SK-MEL-5 (cell line): ENCODE results near the gene SOWAHB. TPM values are rescaled to one million over a fixed set of nuclear protein-coding genes. Genes with fewer than 3 reads are reported as not detected.
A peak's percentile ranks its signal among the peaks of the same experiment; 100 is the strongest.
"Not testable (repeated sequence)": the region's sequence is repeated elsewhere in the genome, so short reads cannot be mapped to it uniquely, and the experiment has no call there.

Experiments
- DNase-seq: peaks from one replicate; pipeline ENCODE4 v3.0.0-alpha.2; 2016; ENCODE audit warnings: low read depth, low spot score
- in situ Hi-C: cut with HindIII; loops from 2 replicates; pipeline ENCODE4 v1.10.0; 2016; ENCODE audit warnings: low sequenced_read_pairs, high pct_unique_total_duplicates, low pct_unique_long_range_greater_than_20kb
- total RNA-seq: library from RNA; depleted of rRNA; stranded (reverse); fragments of >200 nt; shearing (Covaris generic); gene quantifications from 2 replicates; pipeline ENCODE4 v1.2.3, GENCODE V29; 2014

Gene SOWAHB
- total RNA-seq, 1 experiment from 2014 or later, result not detected

- in situ Hi-C loops, result no loop called here
- DNase-seq, result no peak
Observed at GRCh38 chr4:76898949-76899645, 1.2 kb upstream of the SOWAHB start.

- no peak for DNase-seq
- in situ Hi-C loops, result no loop called here
Observed at GRCh38 chr4:76898385-76898692, 395 bp upstream of the SOWAHB start.

- in situ Hi-C loops, result no loop called here
- no peak for DNase-seq
Observed at GRCh38 chr4:76896614-76897535, 1.1 kb downstream of the SOWAHB start.

GRCh38 chr4:76896048-76896447, 1.9 kb downstream of the SOWAHB start:
- DNase-seq, result no peak
- in situ Hi-C loops, result no loop called here

GRCh38 chr4:76895619-76896018, 2.3 kb downstream of the SOWAHB start:
- no peak for DNase-seq
- in situ Hi-C loops, result no loop called here

GRCh38 chr4:76894537-76895255, 3.2 kb downstream of the SOWAHB start:
- DNase-seq, result no peak
- in situ Hi-C loops, result no loop called here

- in situ Hi-C loops, result no loop called here
- DNase-seq, result no peak
Observed at GRCh38 chr4:76892601-76893000, 5.3 kb downstream of the SOWAHB start.

- no peak for DNase-seq
- in situ Hi-C loops, result no loop called here
Observed at GRCh38 chr4:76892001-76892400, 5.9 kb downstream of the SOWAHB start.

- DNase-seq, result no peak
- in situ Hi-C loops, result no loop called here
Observed at GRCh38 chr4:76886848-76887441, 11.0 kb downstream of the SOWAHB start.

- no peak for DNase-seq
Observed at GRCh38 chr4:76886214-76886613, 11.7 kb downstream of the SOWAHB start.

GRCh38 chr4:76883147-76883546, 14.8 kb downstream of the SOWAHB start:
- no peak for DNase-seq
- in situ Hi-C loops, result no loop called here

More at GRCh38 chr4:76886214-76886613, 11.7 kb downstream of the SOWAHB start:
- in situ Hi-C loops, result no loop called here

GRCh38 chr4:76882630-76883029, 15.3 kb downstream of the SOWAHB start:
- DNase-seq, result no peak
- in situ Hi-C loops, result no loop called here

- in situ Hi-C loops, result no loop called here
- DNase-seq, result no peak
Observed at GRCh38 chr4:76881375-76881774, 16.6 kb downstream of the SOWAHB start.

- no peak for DNase-seq
- in situ Hi-C loops, result no loop called here
Observed at GRCh38 chr4:76879731-76880364, 18.1 kb downstream of the SOWAHB start.

GRCh38 chr4:76878641-76879165, 19.2 kb downstream of the SOWAHB start:
- in situ Hi-C loops, DNase-seq: not testable (repeated sequence)

GRCh38 chr4:76874176-76874575, 23.8 kb downstream of the SOWAHB start:
- in situ Hi-C loops, result no loop called here

GRCh38 chr4:76873495-76873894, 24.4 kb downstream of the SOWAHB start:
- in situ Hi-C loops, result no loop called here
- DNase-seq, result no peak

More at GRCh38 chr4:76874176-76874575, 23.8 kb downstream of the SOWAHB start:
- DNase-seq, result peak; percentile 53
